ENCODE measurements around the gene SHROOM3.

The SHROOM3 gene

DNA sequence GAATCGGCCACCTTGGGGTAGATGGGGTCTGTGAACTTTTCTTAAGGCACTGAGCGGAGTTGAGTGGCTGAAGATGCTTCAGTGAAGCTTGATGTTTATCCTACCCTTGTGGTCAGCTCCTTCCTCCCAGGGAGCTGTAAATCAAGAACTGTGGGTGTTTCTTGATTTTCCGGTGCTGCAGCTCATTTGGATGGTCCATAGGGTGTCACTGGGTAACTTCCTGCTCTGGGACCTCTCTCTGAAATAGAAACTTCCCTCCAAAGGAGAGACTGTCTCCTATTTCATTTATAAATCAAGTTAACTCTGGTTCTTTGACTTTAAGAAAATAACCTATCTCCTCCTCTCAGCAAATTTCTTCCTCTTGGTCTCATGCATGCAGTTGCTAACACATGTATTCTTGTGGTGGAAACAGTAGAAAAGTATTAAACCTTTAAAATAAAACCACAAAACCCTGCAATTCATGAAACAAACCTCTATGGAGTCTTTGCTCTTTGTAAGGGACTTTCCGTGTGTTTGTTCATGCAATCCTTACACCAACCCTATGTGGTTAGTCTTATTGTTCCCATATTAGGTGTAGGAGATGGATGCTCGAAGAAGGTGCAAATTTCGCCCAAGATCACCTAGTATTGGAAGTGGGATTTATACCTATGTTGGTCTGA, 110.3 kb downstream of the SHROOM3 start:
- no peak for DNase-seq

DNA sequence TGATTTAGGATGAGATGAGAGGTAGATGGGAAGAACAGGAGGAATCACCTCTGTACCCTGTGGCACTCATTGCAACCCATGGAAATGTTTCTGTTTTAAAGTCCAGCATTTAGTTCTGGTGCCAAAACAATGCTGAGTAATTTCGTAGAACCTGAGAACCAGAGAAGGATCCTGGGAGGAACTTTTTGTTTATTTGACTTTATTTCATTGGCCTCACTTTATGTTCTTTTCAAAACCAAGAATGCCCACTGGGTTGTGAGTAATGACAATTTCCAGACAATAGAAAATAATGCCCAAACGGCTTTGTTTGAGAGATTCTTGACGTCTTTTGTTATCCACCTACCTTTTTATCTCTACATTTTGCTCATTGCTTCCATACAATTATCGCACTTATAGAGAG, 111.3 kb downstream of the SHROOM3 start:
- no peak for DNase-seq

DNA sequence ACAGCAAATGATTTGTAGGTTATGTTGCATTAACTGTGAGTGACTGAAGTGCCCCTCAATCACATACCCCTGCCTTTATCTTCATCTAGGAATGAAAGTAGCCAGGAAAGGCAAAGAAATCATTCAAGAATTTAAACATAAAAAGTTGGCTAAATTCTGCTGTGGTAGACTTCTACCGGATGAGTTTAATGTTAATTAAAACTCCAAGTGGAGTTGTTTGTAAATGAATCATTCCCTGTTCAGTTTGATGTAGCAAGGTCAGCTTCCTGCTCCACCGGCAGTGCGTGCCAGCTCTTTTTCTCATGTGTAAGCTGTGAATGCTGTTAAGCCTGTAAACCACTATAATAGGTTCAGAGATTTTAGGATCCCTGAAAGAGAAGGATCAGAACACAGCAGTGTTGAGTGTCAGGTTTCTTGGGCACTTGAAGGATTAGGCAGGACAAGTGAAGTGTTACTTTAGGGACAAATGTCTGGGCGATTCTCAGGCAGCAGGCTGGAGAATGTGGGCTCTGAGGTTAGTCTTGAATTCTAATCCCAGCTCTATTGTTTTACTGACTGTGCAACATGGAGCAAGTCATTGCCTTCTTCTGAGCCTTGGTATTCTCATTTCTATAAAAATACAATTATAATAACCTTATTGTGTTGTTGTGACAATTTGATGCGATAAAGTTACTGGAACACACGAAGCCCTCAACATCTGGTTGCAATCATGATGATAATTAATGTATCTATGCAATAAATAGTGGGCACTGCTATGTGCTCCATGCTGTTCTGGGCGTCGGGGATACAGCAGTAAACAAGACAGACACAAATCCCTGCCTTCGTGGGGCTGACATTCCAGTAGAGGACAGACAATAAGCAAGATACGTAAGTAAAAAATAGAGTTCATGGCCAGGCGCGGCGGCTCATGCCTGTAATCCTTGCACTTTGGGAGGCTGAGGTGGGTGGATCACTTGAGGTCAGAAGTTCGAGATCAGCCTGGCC, 112.0 kb downstream of the SHROOM3 start:
- no peak for DNase-seq

DNA sequence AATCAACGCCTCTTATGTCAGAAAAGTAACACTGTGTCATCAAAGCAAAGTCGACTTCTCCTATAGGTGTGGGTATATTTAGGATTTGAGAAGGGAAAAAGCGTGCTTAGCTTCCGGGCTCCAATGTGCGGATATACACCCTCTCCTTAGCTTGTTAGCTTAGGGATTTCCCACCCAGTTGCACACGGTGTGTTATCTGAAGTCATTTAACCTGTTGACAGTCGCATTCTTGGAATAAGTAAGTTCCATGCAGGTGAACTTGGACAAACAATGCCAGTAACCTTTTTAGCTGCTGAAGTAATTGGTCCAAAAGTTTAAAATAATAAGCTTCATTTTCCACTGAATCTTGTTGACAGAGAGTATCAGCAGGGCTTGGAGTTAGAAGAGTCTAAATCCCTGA, 113.7 kb downstream of the SHROOM3 start:
- DNase-seq: no peak

DNA sequence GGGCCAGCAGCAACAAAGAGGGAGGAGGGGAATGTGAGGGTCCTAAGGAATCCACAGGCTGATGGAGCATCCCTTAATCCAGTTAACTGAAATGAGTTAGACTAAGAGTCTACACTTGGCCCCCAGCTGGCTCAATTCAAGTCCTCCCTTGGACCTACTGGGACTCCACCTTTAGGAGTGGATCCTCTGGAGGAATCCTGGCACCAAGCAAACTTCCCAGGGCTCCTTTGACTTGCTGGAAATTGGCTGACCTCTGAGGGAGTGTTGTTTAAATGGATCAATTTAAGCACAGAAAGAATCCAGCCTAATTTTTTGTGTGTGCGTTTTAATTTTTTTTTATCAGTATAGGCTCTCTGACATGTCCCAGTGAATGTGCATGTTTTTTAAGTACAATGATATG, 114.7 kb downstream of the SHROOM3 start:
- DNase-seq: no peak

DNA sequence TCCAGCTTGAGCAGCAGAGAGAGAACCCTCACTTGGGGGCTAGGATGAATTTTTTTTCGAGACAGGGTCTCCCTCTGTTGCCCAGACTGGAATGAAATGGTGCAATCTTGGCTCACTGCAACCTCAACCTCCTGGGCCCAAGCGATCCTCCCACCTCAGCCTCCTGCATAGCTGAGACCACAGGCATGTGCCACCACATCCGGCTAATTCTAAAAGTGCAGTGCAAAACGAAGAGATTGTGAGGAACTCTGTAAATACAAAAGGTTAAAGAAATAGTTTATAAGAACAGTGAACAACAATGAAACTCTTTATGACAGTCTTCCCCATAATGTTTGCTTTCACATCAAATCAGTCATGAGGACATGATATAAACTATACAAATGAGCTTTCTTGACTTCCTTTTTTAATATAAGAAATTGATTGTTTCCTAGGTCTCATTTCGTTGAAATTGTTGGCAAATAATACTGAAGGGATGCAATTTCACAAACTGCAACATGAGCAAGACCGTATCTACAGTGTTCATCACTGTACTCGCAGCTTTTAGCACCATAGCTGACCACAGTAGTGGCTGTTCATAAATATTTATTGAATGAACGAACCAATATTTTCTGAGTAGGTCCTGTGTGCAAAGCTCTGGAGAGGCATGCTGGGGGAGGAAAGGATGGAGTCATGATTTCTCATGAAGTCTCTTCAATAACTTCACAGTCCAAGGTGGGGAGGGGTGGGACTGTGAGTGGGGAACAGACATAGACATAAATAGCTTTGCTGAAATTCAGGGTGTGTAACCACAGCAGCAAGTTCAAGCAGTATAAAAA, 116.1 kb downstream of the SHROOM3 start:
- DNase-seq: no peak

DNA sequence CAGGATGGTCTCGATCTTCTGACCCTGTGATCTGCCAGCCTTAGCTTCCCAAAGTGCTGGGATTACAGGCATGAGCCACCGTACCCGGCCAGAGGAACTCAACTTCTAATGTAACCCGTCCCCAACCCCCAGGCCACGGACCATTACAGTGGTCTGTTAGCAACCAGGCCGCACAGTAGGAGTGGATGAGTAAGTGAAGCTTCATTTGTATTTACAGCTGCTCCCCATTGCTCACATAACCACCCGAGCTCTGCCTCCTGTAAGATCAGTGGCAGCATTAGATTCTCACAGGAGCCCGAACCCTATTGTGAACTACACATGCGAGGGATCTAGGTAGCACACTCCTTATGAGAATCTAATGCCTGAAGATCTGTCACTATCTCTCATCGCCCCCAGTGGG, 119.6 kb downstream of the SHROOM3 start:
- no peak for DNase-seq

DNA sequence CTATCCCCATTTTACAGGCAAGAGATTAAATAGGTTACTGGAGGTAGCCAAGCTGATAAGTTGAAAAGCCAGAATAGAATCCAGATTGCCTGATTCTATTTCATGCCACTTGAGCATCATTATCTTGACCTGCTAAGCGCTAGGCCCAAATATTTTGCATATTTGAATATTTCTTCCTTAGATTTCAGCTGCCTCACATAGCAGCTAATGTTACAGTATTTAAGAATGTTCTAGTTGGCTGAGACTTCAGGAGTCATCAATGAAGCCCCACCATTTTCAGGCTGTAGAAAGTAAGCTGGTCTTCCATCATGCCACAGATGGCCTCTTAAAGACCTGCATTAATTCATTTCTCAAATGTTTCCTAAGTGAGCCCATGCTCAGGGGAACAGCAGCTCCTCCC, 121.4 kb downstream of the SHROOM3 start:
- DNase-seq: no peak

DNA sequence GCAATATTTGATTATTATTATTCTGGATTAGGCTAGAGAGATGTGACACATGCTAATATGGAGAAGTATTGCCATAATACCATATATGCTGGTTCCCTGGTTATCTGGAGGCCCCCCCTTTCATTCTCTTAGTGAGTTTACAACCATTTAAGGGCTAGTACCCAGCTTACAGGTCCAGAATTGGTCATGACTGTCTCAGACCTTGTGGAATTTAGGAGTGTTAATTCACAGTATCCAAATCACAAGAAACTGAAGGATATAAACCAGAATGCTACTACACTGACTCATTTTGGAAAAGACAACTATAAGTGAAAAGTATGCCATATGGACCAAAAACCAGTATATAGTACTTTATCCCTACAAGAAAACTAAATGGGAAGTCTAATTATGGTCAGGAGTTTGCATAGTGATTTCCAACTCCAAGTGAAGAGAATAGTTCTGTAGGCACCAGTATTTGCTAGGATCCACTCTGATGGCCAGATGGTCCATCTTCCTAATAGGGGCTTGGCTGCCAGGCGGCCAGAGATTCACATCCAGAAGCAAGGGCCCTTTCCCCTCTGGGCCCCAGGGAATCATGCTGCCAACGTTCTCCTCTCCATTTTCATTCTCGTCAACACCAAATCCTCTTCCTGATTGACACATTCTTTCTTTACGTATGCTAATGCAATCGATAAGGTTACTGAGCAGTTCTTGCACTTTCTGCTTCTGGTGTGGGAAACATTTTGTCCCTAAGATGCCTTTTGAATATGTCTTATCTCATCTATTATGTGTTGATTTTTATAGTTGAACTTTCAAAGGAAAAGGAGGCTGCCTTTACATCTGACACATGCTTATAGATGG, 123.6 kb downstream of the SHROOM3 start:
- no peak for DNase-seq

DNA sequence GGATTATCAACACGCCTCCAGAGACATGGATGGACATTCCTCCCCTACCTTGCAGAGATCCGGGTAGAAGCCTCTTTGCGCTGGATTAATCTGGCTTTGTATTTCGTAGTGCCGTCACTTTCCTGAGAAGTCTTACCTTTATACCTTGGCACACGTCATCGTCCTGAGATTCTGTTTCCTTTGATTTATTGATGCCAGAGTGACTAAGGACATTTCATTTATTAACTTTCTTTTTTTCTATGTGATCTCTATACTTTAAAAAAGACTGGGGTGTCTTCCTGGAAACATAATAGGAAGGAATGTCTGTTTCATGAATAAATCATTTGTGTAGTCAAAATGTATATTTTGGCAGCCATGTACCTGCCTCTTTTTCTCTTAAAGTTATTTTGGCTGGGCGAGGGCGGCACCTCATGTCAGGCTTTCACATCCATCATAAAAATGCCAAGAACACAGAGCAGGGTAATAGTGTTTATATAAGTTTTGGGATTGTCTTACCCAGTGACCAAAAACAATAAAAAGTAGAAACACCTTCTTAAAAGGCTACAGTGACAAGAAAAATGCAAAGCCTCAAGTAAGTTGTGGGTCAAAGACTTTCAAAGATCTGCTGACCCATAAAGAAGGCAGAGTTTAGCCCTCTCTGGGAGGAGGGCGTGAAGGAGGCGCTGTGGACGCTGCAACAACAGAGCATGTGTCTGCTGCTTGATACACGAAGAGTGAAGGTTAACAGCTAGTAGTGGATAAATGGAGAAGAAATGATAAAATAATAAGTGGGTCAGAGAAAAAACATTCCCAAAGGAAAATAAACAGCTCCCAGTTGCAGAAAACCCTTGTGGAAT, 124.4 kb downstream of the SHROOM3 start:
- no peak for DNase-seq

DNA sequence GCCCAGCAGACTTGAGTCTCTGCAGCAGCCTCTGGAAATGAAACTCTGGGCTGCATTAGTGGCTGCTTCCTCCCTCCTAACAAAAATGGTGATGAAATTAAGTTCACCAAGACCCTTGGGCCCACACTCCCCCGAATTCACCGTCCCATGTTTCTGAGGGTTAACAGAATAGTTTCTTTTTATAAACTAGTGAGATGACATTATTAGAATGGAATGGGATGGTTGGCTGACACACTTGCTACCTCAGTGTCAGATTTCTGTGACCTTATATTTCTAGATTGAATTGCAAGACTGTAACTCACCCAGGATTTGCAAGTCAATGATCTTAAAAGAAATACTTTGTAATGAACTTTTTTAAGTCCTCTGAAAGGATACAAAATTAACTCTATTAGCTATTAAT, 127.1 kb downstream of the SHROOM3 start:
- DNase-seq: no peak

DNA sequence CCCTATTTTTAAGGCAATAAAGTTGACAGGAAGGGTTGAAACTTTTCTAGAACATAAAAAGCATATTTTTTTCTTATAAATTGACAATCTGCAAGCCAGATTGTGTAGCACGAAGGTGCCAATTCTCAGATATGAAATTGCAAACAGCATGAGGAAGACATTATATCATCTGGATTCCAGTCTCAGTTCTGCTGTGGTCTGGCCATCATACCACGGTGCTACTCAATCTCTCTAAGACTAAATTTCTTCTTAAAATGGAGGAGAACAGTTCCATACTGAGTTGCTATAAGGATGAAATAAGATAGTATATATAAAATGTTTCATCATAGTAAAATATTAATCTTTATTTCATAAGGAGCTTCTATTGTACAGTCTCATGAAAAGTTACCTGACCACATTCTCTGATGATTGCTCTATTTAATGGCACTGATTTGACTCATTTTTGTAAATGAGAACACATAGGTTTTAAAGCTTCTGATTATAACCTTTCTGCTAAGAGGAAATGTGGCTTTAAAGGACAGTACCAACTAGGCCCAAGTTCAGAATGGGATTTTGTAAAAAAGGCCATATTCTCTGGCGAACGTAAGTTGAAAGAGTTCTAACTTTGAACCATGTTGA, 127.9 kb downstream of the SHROOM3 start:
- DNase-seq: no peak

DNA sequence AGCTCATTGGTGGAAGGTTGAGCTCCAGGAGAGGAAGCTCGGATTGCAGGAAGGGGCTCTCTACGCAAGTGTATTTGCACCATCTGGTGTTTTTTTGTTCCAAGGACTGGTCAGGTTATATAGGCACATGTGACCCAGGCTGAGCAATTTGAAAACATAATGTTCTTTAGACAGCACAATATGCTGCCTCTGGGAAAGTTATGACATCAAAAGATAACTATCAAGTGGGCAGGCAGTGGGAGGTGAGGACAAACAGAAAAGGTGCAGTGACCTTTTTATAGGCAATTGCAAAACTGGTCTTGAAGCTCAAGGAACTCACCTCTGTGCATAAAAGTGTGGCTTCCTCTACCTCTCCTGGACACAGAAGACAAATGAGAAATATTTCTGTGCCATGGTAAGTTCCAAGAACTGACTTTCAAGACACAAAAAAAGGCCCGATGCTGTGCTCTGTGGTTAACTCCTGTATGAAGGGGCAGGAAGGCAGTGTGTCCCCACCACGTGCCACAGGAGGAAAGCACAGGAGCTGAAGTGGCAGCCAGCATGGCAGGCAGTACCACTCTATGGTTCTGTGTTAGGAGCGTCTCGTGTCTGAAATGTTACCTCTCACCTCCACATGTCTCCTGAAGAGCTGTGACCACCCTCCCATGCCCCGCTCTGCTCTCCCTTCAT, 128.6 kb downstream of the SHROOM3 start:
- no peak for DNase-seq

DNA sequence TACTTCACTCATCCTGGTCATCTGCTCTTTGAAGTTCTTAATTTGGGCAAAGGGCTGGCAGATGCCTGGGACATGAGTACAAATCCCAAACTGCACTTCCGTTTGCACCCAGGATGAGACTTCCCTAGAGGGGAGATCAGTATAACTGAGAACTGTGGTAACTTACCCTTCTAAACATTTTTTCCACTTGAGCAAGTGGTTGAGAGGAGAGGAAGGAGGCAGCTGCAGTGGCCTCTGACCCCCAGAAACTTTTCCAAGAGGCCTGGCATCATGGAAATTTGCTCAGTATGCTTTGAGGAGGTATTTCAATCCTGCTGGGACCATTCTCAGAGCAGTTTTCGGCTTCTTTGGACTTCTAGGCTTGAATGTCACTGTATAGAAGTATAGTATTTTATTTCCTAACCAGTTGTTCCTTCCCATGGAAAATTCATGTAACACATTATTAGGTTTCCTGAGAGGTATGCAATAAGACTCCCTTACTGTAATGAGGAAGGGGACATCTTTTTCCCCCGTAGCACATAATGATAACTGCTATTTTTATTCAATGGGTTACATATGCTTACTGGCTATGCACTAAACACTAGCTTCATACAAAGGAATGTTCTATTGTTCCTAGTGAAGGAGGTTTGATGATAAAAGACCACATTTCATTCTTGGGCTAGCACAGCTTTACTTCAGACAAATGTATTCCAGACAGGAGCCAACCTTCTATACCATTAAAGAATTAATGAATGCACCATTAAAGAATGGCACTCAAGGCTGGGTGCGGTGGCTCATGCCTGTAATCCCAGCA, 129.3 kb downstream of the SHROOM3 start:
- no peak for DNase-seq

DNA sequence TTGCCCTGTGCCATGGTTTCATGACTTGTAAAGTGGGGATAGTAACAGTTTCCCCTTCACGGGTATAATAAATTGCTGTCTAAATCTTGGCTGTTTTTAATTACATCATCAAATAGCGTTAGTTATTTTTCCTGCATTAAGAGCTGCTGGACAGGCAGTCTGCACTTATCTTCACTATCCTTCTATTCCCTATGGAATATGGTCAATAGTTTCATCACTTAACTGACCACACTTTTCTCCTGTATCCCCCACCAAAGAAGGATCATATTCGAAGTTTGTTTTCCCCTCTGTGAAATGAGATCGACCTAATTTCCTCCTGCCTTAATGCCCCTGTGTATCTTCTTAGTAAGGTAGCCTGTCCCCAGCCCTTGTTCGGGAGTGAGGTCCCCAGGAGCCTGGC, 133.2 kb downstream of the SHROOM3 start:
- DNase-seq: no peak

DNA sequence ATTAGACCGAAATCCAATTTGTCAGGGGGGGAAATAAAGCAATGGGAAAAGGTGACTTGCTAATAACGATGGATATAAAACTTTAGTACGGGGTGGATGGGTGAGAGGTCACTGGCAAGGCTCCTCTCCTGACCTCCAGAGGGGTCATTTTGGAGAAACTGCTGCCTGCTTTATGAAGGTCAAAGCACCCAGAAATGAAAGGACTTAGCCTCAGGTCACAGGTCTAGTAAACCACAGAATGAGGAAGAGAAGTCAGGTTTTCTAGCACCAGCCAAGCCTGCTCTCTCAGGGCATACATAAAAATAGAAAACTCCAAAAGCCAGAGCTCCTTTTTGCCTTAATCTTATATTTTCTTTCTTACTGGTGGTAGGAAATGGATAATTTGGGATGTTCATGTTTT, 134.2 kb downstream of the SHROOM3 start:
- no peak for DNase-seq

DNA sequence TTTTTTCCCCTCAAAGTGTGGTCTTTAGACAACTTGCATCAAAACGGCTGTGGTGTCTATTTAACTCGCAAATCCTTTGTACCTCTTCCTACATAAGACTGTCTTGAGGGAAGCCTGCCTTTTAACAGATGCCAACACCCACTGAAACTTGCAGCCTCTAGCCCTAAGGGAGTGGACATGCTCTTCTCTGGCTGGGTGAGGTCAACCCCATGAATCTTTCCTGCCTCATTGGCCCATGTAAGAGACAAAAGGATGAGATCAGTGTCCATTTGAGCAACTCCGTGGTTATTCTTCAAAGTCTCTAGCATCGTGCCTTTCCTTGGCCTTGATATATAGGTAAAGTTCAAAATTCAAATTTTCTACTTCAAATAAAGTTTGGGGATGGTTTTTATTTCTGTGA, 134.7 kb downstream of the SHROOM3 start:
- DNase-seq: no peak

DNA sequence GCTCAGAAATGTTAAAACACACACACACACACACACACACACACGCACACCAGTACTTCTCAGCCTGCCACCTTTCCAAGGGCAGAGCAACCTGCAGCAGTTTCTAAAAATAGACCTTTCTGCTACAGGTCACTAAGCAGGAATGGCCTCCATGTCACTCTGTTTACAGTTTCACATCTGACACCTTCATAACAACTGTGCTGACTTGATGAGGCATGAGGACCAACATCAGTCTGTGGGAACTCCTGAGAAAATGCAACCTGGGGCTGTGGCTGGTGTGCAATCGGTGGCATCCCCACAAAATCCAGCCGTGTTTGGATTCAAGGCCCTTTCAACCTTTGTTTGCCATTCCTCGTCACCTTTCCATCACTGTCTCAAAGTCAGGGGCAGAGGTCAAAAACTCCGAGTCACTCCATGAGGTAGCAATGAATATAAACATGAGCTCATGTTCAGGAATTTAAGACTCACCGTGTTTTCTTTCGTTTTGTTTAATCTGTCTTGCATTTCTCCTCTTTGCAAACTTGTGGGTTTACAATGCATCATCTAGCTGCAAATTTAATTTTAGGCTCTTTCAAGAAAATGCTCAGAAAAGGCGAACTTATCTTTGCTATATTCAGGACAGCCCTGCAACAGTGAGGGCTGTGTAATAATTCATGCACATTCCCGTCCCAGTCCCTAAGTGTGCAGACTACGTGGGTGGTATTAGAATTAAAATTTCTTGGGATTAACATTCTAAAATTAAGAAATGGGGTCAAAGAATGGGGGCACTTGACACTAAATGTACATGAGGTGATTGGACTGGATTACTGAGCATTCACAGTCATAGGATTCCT, 135.3 kb downstream of the SHROOM3 start:
- no peak for DNase-seq

DNA sequence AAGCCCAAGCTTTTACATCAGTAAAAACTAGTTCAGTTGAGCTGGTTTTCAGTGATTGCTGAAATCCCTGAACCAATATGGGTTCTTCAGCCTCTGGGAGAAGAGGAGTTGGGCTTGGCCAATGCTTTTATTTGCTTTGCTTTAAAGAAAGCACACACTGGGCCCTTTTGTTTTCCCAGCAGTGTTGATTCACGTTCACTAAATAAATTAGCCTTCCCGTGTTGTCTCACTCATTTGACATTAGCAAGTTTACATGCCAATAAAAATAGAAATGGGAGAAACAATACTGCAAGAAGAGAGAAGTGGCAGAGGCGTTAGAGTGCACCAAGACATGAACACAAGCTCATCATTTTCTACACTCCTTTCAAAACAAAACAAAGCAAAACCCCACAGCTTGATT, 136.2 kb downstream of the SHROOM3 start:
- no peak for DNase-seq

Measured in stimulated activated CD4-positive, alpha-beta T cell treated with anti-CD3 and anti-CD28 coated beads, Interleukin-1b, Interleukin-23, amount 100 ng/mL, for 48 hours (primary cell).